ENCODE measurements around the gene EPHB2.

- TF ChIP-seq CTCF (conservative IDR thresholded peaks at IDR 0.05; ENCODE audit: low read length), result no peak
- TF ChIP-seq EZH2phosphoT487 (IDR thresholded peaks at IDR 0.05; ENCODE audit: borderline replicate concordance), result no peak
Observed at GRCh38 chr1:22815043-22815365, 104.4 kb downstream of the EPHB2 start.

Measured in Loucy (cell line).